K562 (cell line): ENCODE measurements around the gene FLRT1. TPM values are rescaled to one million over a fixed set of nuclear protein-coding genes. Genes with fewer than 3 reads are reported as not detected.
A peak's percentile ranks its signal among the peaks of the same experiment; 100 is the strongest.

Experiments
- ADNP ChIP-seq: fragments of 200-800 bp; sonication (Bioruptor generic); IDR thresholded peaks from 2 replicates; pipeline ENCODE4 v1.6.1; 2016; ENCODE audit warnings: missing genetic modification characterization, missing compliant biosample characterization
- CBX5 ChIP-seq: IDR thresholded peaks from 2 replicates; pipeline ENCODE4 v1.6.1; 2014; ENCODE audit warnings: low read depth, borderline replicate concordance
- CHD1 ChIP-seq: fragments of 200-600 bp; sonication (generic); IDR thresholded peaks from one replicate; pipeline ENCODE4 v1.6.1; 2012; ENCODE audit warnings: mild to moderate bottlenecking, moderate library complexity, low read length, inconsistent platforms
- COPS2 ChIP-seq: fragments of 450-650 bp; conservative IDR thresholded peaks from 2 replicates; pipeline ENCODE4 v1.6.1; 2016; ENCODE audit warnings: mild to moderate bottlenecking, moderate library complexity
- DMBX1 ChIP-seq: fragments of 250-450 bp; sonication (Bioruptor Pico); IDR thresholded peaks from 2 replicates; pipeline ENCODE4 v1.8.0; 2022; ENCODE audit warnings: inconsistent platforms, mild to moderate bottlenecking, moderate library complexity, borderline replicate concordance
- DPF2 ChIP-seq: fragments of 450-650 bp; IDR thresholded peaks from 2 replicates; pipeline ENCODE4 v1.6.1; 2016
- EWSR1 ChIP-seq: fragments of 450-650 bp; IDR thresholded peaks from 2 replicates; pipeline ENCODE4 v1.6.1; 2018; ENCODE audit warnings: borderline replicate concordance, mild to moderate bottlenecking, low read depth, moderate library complexity; ENCODE audit not compliant: partially characterized antibody
- FOXK2 ChIP-seq, 2 experiments: fragments of 450-650 bp; IDR thresholded peaks in 1 of 2; conservative IDR thresholded peaks in 1 of 2; 2 replicates each; pipeline ENCODE4 v1.6.1; 2016; ENCODE audit warnings: low read depth in 2 of 2, mild to moderate bottlenecking in 1 of 2
- GATA2 ChIP-seq: sonication (generic); formaldehyde crosslinking; IDR thresholded peaks from 2 replicates; pipeline ENCODE4 v1.4.0; 2020; ENCODE audit warnings: mild to moderate bottlenecking, missing genetic modification reagents
- HNRNPK ChIP-seq: fragments of 200-400 bp; formaldehyde crosslinking; IDR thresholded peaks from one replicate; pipeline ENCODE4 v1.6.1; 2018; ENCODE audit warnings: mild to moderate bottlenecking, low read depth, low read length; ENCODE audit not compliant: poor library complexity, severe bottlenecking
- MBD2 ChIP-seq: sonication (generic); IDR thresholded peaks from 2 replicates; pipeline ENCODE4 v1.6.1; 2016; ENCODE audit warnings: low read depth, borderline replicate concordance
- NELFE ChIP-seq: IDR thresholded peaks from 2 replicates; pipeline ENCODE4 v1.6.1; 2011; ENCODE audit warnings: mild to moderate bottlenecking; ENCODE audit not compliant: insufficient read depth, insufficient read length
- NR2C2 ChIP-seq, 2 experiments: fragments of 200-800 bp in 1 of 2; sonication (Bioruptor generic) in 1 of 2; sonication (generic) in 1 of 2; formaldehyde crosslinking in 1 of 2; IDR thresholded peaks; 2 replicates each; pipeline versions ENCODE4 v1.6.1 to v1.8.0; 2016 to 2022; ENCODE audit warnings: mild to moderate bottlenecking in 1 of 2, missing compliant biosample characterization in 1 of 2, missing genetic modification characterization in 1 of 2, missing genetic modification reagents in 1 of 2
- PHF20 ChIP-seq: fragments of 450-650 bp; IDR thresholded peaks from 2 replicates; pipeline ENCODE4 v1.6.1; 2018; ENCODE audit not compliant: partially characterized antibody
- RBBP5 ChIP-seq: fragments of 200-600 bp; sonication (generic); IDR thresholded peaks from 2 replicates; pipeline ENCODE4 v1.6.1; 2012; ENCODE audit warnings: borderline replicate concordance, mild to moderate bottlenecking, low read length, control low read depth, inconsistent platforms; ENCODE audit not compliant: insufficient read depth, poor library complexity, severe bottlenecking
- RBM14 ChIP-seq: fragments of 200-400 bp; formaldehyde crosslinking; IDR thresholded peaks from 2 replicates; pipeline ENCODE4 v1.6.1; 2018; ENCODE audit warnings: low read depth, mild to moderate bottlenecking, low read length, moderate library complexity, borderline replicate concordance; ENCODE audit not compliant: insufficient read depth
- TRIM24 ChIP-seq, 2 experiments: fragments of 450-650 bp; IDR thresholded peaks; 2 replicates each; pipeline ENCODE4 v1.6.1; 2016
- TSC22D4 ChIP-seq: fragments of 450-650 bp; IDR thresholded peaks from 2 replicates; pipeline ENCODE4 v1.6.1; 2016; ENCODE audit warnings: missing genetic modification characterization, missing biosample characterization, control low read depth
- U2AF2 ChIP-seq: fragments of 200-400 bp; formaldehyde crosslinking; optimal IDR thresholded peaks from 2 replicates; pipeline ENCODE3; 2017; ENCODE audit warnings: low read depth, mild to moderate bottlenecking, low read length
- polyA plus RNA-seq, 8 experiments: library from polyadenylated mRNA; depleted of rRNA in 4 of 8; stranded (reverse) in 5 of 8; unstranded in 3 of 8; fragments of >200 nt; fragmentation: Nextera tagmentation in 2 of 8; fragmentation: Illumina TruSeq in 1 of 8; extraction: Ambion mirVana in 2 of 8; extraction: Trizol in 1 of 8; gene quantifications; 2 replicates each; pipeline versions ENCODE4 v1.2.1 to v1.2.3, GENCODE V29; 2011 to 2014; ENCODE audit warnings: inconsistent platforms in 1 of 8, missing spikeins in 1 of 8
- total RNA-seq, 7 experiments: library from RNA; depleted of rRNA in 6 of 7; stranded (reverse); fragments of >200 nt in 6 of 7; fragmentation: Illumina TruSeq in 2 of 7; extraction: Trizol in 2 of 7; gene quantifications; 2 replicates each; pipeline versions ENCODE4 v1.2.1 to v1.2.3, GENCODE V29; 2011 to 2021; ENCODE audit warnings: low replicate concordance in 1 of 7
- TF ChIP-seq, protein P1 (sequence below): sonication (generic); formaldehyde crosslinking; IDR thresholded peaks from 2 replicates; pipeline ENCODE4 v1.8.1; 2023; ENCODE audit warnings: mild to moderate bottlenecking, missing genetic modification reagents, moderate library complexity
- TF ChIP-seq, protein P2 (sequence below): sonication (generic); formaldehyde crosslinking; IDR thresholded peaks from 2 replicates; pipeline ENCODE4 v1.9.0; 2022; ENCODE audit warnings: mild to moderate bottlenecking, missing genetic modification reagents
- TF ChIP-seq, protein P3 (sequence below), 2 experiments: fragments of 450-650 bp; IDR thresholded peaks; 2 replicates each; pipeline ENCODE4 v1.6.1; 2016
- TF ChIP-seq, protein P4 (sequence below): sonication (generic); formaldehyde crosslinking; IDR thresholded peaks from 2 replicates; pipeline ENCODE4 v1.8.0; 2022; ENCODE audit warnings: mild to moderate bottlenecking, missing genetic modification reagents

The FLRT1 gene
- total and polyA plus RNA-seq, 9 of the 15 experiments (the other 6 are each of a cell fraction or from before 2014, with no cell fraction given): not detected

DNA sequence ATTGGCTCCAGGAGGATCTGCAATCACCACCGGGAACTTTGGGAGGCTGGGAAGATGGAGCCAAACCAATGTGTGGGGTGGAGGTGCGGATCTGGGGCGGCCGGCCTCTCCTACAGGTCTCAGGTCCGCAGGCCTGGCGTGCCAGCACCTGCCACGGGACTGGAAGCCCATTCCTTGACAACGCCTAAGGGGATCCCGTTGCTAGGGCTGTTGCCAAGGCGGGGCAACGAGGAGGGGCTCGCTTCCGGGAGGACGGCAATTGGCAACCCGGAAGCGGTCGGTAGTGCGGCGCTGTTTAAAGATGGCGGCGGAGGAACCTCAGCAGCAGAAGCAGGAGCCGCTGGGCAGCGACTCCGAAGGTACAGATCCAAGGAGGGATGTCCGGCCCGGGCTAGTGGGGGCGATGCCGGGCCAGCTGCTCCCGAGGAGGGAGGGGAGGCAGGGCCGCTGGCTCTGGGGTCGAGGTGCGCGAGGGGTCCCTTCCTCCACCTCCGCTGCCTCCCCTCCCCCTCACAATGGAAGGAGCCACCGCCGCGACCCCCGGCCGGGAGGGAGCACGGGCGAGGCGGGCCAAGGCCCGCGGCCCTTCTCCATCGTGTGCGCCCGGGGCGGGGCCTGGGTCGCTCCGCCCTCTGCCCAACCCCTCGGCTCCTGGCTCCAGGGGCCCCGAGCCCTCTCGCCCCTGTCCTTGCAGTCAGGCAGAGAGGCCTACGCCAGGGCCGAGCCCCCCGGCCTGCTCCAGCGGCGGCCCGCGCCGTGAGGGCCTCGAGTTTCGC is 49.4 kb upstream of the FLRT1 start, which contains the start of gene OTUB1 (continued):
- TF ChIP-seq NR2C2 (CRISPR knock-in tag; IDR thresholded peaks at IDR 0.05) (peak; percentile 96), NR2C2 (tag; IDR thresholded peaks at IDR 0.05) (peak; percentile 99), CHD1 (peak; percentile 99), GATA2 (CRISPR knock-in tag) (no peak), EWSR1 (no peak), FOXK2 (conservative IDR thresholded peaks at IDR 0.05 in 1 of 2, IDR thresholded peaks at IDR 0.05 in 1 of 2; ENCODE audit: low read depth in 2 of 2) (peak; percentile 55 to 73; a peak in 3 of 4 replicates), MBD2 (peak; percentile 72; the same call in 1 of the 2 replicates), COPS2 (no peak), HNRNPK (no peak), CBX5 (no peak), TRIM24 (IDR thresholded peaks at IDR 0.05) (no peak), NELFE (no peak), RBM14 (no peak), PHF20 (peak; percentile 91), TSC22D4 (tag) (no peak), U2AF2 (no peak), RBBP5 (peak; percentile 90), ADNP (no peak), DMBX1 (CRISPR knock-in tag) (no peak), DPF2 (no peak)
- TF ChIP-seq, protein P1, sequence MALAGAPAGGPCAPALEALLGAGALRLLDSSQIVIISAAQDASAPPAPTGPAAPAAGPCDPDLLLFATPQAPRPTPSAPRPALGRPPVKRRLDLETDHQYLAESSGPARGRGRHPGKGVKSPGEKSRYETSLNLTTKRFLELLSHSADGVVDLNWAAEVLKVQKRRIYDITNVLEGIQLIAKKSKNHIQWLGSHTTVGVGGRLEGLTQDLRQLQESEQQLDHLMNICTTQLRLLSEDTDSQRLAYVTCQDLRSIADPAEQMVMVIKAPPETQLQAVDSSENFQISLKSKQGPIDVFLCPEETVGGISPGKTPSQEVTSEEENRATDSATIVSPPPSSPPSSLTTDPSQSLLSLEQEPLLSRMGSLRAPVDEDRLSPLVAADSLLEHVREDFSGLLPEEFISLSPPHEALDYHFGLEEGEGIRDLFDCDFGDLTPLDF: no peak
- TF ChIP-seq, protein P2, sequence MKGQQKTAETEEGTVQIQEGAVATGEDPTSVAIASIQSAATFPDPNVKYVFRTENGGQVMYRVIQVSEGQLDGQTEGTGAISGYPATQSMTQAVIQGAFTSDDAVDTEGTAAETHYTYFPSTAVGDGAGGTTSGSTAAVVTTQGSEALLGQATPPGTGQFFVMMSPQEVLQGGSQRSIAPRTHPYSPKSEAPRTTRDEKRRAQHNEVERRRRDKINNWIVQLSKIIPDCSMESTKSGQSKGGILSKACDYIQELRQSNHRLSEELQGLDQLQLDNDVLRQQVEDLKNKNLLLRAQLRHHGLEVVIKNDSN (CRISPR knock-in tag): no peak
- TF ChIP-seq, protein P3, sequence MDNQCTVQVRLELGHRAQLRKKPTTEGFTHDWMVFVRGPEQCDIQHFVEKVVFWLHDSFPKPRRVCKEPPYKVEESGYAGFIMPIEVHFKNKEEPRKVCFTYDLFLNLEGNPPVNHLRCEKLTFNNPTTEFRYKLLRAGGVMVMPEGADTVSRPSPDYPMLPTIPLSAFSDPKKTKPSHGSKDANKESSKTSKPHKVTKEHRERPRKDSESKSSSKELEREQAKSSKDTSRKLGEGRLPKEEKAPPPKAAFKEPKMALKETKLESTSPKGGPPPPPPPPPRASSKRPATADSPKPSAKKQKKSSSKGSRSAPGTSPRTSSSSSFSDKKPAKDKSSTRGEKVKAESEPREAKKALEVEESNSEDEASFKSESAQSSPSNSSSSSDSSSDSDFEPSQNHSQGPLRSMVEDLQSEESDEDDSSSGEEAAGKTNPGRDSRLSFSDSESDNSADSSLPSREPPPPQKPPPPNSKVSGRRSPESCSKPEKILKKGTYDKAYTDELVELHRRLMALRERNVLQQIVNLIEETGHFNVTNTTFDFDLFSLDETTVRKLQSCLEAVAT (IDR thresholded peaks at IDR 0.05): no peak
- TF ChIP-seq, protein P4, sequence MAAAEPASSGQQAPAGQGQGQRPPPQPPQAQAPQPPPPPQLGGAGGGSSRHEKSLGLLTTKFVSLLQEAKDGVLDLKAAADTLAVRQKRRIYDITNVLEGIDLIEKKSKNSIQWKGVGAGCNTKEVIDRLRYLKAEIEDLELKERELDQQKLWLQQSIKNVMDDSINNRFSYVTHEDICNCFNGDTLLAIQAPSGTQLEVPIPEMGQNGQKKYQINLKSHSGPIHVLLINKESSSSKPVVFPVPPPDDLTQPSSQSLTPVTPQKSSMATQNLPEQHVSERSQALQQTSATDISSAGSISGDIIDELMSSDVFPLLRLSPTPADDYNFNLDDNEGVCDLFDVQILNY: no peak
